GM21526 (cell line): ENCODE results near the gene MYCN.
"Not testable (repeated sequence)": the region's sequence is repeated elsewhere in the genome, so short reads cannot be mapped to it uniquely, and the experiment has no call there.

Source experiments
- ATAC-seq: cut with Tn5 transposase; IDR thresholded peaks from one replicate; pipeline ENCODE4 v1.9.1; 2021; ENCODE audit warnings: moderate library complexity; ENCODE audit not compliant: unreplicated experiment, low FRiP score

The MYCN gene

DNA sequence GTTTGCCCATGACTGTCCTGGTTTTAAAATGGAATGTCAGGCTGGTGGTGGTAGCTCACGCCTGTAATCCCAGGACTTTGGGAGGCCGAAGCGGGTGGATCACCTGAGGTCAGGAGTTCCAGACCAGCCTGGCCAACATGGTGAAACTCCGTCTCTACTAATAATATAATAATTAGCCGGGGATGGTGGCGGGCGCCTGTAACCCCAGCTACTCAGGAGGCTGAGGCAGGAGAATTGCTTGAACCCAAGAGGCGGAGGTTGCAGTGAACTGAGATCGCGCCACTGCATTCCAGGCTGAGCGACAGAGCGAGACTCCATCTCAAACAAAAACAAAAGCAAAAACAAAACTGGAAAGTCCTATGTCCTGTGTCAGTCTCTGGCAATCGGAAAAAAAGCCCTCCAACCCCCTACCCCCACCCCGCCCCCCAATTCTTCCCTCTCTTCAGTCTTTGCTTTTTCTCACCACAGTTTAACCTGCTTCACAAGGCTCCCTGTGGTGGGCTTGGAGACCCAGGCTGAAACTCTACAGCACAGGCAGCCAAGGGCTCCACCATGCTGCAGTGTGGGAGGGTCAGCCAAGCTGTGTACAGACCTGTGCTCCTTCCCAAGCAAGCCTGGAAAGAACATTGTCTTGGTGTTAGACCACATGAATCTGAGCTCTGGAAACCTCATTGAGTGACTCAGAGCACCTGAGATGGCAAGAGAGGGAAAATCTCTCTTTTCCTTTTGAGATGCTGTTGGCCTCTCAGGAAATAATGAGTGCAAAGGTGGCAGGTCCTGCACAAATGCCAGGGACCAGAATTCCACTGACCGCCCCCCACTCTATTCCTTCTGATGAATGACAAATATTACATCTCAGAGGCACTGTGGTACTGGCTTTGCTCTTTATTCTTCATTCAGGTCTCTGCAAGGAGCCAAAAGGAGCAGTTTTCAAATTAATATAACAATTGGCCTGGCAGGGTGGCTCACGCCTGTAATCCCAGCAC lies 16.7 kb downstream of the MYCN start:
- ATAC-seq: no peak

DNA sequence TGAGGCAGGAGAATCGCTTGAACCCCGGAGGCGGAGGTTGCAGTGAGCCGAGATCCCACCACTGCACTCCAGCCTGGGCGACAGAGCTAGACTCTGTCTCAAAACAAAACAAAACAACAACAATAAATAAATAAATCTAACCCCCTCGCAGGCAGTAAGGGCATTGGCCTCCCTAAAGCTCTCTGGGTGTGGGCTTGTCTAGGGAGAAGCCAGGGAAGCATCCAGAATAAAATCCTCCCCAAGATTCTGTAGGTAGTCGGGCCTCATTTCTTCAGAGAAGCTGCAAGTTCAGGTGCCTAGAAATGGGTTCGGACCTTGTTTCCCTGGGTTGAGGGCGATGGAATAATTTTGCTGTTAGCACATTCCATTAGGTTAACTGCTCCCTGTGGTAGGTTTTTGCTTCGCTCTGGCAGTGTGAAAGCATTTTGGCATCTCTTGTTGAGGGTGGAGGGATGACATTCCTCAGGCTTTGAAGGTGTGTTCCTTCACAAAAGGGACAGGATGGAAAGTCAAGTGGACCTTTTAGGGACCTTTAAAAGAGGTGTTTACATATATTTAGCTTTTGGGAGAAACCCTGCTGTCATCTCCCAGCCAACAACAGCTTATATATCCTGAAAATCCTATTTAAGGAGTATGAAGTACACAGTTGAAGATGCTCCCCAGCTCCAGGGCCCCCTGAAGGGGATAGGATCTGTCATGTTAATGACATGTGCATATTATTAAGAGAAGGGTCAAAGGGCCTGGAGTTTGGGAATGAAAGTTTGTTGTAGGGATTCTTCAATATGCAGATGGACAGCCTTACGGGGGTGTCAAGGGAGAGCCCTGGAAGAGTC lies 17.7 kb downstream of the MYCN start:
- ATAC-seq: no peak

DNA sequence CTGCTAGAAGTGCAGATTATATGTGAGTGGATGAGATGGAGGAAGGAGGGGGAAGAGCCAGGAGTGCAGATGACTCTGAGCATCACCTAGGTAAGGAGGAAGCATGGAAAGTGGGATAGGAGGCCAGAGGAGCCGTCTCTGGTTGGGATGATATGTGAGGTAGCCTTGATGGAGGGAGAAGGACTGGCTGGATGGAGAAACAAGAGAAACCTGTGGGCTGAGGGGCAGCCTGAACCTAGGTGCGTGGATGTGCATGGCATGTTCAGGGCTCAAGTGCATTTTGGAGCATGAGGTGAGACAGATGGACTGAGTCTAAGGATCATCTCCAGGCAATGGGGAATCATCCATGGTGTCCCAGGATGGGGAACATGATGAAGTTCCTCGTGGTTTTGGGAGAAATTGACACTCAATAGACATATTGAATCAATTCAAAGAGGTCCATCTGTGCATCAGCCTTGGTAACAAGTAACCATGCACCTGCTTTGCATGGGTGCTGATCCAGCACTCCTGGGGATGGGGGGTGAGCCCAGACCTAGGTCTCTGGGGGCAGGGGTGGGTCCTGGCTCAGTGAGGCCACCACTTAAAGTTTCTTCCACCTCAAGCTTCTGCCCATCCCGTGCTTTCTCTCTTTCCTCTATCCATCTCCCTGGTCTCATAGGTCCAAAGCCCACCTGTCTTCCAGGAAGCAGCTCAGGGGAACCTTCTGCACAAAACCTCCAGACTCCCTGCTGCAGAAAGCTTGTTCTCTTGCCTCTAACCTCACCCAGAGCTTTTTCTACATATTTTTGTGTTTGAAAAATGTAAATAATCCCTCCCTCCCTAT lies 19.2 kb downstream of the MYCN start:
- no peak for ATAC-seq

DNA sequence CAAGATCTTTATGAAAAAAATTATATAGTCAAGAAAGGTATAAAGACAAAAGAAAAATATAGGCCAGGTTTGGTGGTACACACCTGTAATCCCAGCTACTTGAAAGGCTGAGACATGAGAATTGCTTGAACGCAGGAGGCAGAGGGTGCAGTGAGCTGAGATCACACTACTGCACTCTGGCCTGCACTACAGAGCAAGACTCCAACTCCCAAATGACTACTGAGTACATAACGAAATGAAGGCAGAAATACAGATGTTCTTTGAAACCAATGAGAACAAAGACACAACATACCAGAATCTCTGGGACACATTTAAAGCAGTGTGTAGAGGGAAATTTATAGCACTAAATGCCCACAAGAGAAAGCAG lies 19.8 kb downstream of the MYCN start:
- not testable (repeated sequence) for ATAC-seq

DNA sequence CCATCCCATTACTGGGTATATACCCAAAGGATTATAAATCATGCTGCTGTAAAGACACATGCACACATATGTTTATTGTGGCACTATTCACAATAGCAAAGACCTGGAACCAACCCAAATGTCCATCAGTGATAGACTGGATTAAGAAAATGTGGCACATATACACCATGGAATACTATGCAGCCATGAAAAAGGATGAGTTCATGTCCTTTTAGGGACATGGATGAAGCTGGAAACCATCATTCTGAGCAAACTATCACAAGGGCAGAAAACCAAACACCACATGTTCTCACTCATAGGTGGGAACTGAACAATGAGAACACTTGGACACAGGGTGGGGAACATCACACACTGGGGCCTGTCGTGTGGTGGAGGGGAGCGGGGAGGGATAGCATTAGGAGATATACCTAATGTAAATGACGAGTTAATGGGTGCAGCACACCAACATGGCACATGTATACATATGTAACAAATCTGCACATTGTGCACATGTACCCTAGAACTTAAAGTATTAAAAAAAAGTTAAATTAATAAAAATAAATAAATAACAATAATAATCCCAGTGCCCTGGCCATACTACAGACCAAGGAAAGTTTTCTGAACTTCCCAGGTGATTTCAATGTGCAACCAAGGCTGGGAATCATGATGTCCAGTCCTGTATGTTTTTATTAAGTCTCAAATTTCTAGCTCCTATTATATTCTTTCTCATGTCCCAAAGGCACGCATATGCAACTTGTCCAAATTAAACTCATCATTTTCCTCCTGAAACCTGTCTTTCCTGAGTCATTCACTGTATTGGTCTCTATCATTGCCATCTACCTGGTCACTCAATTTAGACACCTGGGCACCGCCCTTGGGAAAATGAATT lies 23.0 kb downstream of the MYCN start:
- ATAC-seq: not testable (repeated sequence)

DNA sequence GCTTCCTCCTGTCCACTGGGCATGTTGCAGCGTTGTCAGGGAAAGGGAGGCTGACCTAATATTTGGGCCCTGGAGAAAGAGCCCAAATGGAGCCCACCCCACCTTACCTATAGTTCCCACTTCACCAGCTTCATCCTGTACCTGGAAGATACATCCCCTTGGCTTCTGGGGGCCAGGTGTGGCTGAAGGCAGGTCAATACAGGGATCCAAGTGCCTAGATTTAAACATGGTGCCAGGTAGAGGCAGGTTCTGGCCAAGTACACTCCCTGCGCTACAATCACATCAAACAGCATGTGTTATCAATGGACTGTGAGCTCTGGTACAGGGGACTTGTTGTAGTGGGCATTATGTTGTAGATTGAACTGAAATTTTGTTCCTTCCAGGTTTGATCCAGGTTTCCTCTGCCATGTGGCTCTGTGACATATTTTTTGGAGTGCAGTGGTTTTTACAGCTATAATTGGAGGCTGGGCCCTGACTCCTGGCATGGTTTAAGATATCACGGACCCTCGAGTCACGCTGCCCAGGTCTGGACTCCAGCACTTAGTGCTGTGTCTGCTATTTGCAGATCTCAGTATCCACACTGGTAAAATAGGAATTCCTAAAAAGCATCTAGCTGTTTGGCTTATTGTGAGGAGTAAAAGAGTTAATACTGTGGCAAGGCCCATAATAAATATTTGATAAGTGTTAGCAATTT lies 23.8 kb downstream of the MYCN start:
- no peak for ATAC-seq

DNA sequence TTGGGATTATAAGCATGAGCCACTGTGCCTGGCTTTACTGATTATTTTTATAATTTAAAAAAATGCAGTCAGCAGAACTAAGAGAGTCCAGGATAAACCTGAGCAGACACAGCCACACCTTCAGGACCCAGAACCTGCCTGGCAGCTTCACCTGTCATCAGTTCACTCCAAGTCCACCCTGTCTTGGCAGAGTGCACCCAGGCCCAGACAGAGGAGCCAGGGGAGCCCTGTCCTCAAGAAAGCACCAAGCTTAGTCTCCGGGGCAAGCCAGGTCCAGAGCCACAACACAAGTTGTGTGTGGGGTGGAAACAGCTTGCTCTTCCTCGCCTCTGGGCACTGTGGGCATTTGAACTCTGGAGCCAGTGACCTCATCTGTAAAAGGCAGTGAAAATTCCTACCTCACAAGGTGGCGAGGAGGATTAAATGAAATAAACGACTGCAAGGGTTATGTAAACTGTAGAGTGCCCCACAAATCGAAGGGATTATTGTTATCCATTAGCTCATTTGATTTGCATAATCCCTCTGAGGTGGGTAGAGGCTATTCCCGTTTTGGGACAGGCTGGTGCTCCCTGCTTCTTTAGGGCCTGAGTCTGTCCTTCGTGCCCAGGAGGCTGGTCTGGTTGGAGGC lies 24.7 kb downstream of the MYCN start:
- ATAC-seq: no peak

DNA sequence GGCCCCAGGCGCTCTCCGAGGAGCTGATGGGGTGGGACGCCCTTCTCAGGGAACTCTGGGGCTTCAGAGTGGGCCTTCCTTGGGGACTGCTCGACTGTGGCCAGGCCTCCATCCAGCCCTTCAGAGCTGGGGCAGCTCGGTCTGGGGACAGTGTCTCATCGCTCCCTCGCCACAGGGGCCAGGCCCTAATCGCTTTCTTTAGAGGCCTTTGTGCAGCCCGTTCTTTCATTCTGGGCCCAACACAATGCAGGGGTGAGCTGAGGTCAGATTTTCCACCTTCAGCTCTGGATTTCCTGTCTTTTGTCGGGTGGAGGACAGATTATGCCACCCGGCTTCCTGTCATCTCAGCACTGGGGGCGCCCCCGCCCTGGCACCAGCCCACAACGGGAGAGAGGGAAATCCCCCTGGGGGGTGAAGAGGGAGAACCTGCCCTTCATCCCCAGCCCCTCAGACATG lies 25.2 kb downstream of the MYCN start:
- no peak for ATAC-seq

DNA sequence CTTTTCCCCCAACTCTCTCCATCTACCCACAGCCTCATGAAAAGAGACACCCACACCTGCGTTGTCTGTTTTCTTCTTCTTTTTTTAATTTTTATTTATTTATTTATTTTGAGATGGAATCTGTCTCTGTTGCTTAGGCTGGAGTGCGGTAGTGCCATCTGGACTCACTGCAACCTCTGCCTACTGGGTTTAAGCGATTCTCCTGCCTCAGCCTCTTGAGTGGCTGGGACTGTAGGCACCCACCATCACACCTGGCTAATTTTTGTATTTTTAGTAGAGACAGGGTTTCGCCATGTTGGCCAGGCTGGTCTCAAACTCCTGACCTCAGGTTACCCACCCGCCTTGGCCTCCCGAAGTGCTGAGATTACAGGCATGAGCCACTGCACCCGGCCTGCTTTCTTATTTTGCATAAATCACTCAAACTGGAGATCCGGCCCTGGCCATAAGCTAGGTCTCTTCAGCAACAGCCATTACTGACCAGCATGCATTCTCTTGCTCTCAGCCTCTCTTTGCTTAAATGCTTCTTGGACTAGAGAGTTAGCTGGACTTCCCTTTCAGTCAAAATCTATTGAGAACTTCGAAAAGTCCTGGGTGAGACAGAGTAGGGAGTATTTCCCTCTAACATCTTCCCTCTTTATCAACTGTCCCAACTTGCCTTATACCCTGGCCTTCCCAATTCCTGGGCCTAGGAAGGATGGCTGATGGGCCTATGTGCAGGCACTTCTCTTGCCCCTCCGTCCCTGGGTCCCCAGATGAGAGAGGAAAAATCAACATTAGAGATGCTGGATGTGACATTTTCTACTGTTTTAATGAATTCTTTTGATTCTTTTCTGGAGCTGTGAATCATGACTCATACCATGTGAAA lies 27.3 kb downstream of the MYCN start:
- no peak for ATAC-seq

DNA sequence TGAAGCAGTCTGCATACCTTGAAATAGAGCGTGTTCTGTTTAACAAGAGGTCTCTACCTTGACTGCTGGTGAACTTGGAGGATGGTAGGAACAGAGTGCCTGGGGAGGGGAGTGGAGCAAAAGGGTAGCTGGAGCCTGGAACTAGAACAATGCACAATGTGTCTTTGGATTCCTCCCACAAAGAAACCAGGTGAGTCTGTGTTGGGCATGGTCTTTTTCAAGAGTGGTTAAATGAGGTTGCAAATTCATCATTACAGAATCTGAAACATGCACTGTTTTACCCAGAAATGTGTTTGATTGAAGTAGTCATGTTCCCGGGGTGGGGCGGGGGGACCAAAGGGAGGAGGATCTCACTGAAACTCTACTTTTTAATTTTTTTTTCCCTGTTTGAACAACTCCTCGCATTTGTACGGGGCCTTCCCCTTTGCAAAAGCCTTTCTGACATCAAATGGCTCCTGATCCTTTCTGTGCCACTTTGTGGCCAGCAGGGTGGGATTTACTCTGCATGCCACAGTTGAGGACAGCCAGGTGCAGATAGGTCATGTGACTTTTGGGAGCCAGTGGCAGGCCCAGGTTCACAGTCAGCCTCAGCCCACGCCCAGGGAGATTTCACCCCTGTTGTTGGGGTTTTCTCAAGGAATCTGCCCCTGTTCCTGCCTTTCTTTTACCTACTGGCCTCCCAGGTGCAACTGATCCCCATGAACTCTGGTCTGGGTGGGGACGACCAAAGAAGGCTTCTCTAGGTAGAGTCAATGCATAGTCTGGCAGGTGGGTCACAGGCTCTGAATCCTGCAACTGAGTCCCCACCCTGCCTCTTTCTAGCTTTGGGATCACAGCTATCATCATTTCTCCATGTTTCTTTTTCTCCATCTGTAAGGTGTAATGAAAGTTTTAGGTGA lies 28.2 kb downstream of the MYCN start:
- ATAC-seq: no peak

DNA sequence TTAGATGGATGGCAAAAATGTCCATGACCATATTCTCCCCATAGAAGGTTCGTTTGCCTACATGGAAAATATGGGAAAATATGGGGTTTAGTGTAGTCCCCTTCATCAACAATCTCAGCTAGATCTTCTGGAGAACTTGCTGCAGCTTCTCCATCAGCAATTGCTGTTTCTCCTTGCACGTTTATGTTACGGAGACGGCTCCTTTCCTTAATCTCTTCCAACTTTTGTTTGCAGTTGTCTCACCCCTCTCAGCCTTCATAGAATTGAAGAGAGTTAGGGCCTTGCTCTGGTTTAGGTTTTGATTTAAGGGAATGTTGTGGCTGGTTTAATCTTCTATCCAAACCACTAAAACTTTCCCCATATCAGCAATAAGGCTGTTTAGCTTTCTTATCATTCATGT lies 28.9 kb downstream of the MYCN start:
- ATAC-seq: no peak

DNA sequence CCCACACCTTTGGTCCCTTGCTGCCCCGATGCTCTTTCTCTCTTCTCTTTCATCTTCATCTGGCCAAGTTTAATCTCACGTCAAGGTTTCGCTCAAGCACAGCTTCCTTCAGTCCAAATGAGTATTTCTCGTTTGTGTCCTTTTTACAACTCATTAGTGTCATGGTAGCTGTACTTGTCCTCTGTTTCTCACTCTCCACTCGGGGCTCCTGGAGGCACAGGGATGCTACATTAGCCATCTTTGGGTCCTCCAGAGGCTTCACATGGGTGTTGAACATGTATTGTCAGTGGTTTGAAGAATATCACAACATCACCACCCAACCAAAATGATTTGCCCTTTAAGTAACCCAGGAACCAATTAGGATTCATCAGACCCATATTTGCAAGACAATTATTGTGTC lies 30.4 kb downstream of the MYCN start:
- ATAC-seq: no peak

DNA sequence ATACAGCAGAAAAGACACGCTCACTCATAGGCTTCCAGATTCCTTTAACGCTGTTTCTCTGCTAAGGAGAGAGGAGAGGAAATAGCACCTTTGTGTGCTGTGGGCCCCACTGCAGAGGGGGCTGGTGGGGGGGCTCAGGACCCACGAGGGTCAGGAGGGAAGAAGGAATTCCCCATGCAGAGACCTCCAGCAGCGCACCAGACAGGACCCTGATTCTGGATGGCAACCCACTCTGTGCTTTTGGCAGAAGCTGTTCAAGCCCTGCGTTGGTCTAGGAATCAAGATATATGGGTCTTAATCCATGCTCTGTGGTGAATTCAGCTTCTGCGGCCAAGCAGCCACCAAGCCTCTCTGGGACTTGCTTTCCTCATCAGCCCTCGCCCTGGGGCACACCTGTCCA lies 31.0 kb downstream of the MYCN start:
- no peak for ATAC-seq

DNA sequence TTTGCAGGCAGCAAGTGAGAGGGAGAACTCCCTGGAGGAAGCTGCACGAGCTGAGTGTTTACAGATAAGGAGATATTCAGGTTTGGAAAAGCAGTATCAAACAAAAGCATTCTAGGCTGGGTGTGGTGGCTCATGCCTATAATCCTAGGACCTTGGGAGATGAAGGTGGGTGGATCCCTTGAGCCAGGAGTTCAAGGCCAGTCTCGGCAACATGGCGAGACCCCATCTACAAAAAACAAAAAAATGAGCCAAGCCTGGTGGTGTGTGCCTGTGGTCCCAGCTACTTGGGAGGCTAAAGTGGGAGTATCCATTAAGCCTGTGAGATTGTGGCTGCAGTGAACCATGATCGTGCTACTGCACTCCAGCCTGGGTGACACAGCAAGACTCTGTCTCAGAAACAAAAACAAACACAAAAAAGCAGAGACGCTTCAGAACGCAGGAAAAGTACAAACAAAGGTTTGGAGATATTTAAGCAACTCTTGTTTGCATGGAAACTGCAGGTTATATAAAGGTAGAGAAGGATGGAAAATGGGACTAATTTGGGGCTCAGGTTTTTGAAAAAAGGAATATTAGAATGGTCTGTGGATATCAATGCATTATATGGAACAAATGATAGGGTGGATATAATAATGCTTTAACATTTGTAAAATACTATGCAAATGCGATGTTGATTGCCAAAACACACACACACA lies 31.6 kb downstream of the MYCN start:
- ATAC-seq: no peak

DNA sequence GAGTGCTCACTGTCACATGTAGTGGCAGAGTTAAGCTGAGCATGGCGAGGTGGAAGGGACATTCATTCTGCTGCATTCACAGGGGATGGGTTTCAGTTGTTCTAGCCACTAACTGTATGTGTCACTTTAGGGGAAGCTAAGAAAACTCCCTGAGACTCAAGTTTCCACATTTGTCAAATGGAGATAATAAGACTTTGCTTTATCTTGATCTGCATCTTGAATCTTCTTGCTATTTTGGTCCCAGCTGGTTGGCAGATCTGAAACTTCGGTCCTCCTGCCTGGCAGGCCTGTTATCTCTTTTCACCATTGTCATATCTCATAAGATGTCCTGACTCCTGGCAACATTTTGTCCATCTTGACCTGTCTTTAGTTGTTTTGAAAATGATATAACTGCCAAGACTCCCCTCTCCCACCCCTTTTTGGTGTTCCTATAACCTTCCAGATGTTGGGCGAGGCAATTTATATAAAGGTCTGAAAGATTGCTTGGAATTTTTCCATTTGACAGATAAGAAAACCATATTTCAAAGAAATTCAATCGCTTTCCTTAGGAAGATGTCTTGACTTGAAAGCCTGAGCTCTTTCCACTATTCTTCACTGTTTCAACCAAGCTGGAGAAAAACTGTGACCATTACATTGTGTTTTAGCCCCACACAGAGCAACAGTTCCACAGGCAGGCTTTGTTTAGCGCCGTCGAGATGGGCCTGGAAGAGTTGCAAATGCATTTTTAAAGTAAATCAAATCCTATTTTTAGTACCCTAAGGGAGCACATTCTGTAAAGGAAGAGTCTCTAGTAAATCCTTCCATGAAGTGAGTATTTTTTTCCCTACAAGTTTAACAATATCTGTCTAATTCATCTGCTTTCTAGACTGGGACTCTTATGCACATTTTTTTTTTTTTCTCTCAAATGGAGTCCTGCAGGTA lies 33.4 kb downstream of the MYCN start:
- no peak for ATAC-seq
